Spleen (tissue), 7 donors: Measurements from ENCODE around the gene LCN9.

Experiments
- POLR2A ChIP-seq, 3 donors: fragments of 450-650 bp; IDR thresholded peaks; one replicate each; pipeline ENCODE4 v1.5.1; 2017; ENCODE audit warnings: antibody characterized with exemption in 3 of 3, mild to moderate bottlenecking in 1 of 3
- POLR2AphosphoS5 ChIP-seq, 3 donors: sonication (generic); formaldehyde crosslinking; IDR thresholded peaks; one replicate each; pipeline ENCODE4 v1.5.1; 2017; ENCODE audit warnings: antibody characterized with exemption in 3 of 3
- TF ChIP-seq, protein P1 (sequence below), 11 experiments: fragments of 200-600 bp in 7 of 11; fragments of 450-650 bp in 4 of 11; sonication (generic) in 4 of 11; IDR thresholded peaks in 8 of 11; conservative IDR thresholded peaks in 3 of 11; 1 replicate in 7 of 11; 2 replicates in 4 of 11; pipeline versions ENCODE4 v1.4.0 to v1.8.0; 2016 to 2021; ENCODE audit warnings: antibody characterized with exemption in 11 of 11, inconsistent platforms in 4 of 11, mild to moderate bottlenecking in 1 of 11
- donor health status: DM: no; HTN: no; CAD: no; lungs with moderate emphysema.
- donor health status: DM: no; HTN: no; CAD: no.
- donor health status: DM: no; HTN: no; CAD: no.

DNA sequence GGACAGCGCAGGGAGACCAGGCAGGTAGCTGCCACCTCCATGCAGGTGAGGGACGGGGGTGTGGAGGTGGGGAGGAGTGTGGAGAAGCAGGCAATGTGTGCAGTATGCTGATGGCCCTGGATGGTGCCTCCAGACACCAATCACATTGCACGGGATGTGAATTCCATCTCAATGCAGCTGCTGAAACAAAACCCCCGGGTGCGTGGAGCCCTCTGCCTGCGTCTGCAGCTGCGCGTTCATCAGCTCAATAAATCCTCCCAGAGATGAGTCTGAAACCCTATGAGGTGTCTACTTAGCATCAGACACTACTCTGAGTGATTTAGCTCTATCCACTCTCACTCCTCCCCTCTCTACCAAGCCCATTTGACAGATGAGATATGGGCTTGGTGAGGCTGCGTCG lies 25.9 kb downstream of the LCN9 start:
- TF ChIP-seq, protein P1, sequence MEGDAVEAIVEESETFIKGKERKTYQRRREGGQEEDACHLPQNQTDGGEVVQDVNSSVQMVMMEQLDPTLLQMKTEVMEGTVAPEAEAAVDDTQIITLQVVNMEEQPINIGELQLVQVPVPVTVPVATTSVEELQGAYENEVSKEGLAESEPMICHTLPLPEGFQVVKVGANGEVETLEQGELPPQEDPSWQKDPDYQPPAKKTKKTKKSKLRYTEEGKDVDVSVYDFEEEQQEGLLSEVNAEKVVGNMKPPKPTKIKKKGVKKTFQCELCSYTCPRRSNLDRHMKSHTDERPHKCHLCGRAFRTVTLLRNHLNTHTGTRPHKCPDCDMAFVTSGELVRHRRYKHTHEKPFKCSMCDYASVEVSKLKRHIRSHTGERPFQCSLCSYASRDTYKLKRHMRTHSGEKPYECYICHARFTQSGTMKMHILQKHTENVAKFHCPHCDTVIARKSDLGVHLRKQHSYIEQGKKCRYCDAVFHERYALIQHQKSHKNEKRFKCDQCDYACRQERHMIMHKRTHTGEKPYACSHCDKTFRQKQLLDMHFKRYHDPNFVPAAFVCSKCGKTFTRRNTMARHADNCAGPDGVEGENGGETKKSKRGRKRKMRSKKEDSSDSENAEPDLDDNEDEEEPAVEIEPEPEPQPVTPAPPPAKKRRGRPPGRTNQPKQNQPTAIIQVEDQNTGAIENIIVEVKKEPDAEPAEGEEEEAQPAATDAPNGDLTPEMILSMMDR (IDR thresholded peaks at IDR 0.05 in 8 of 11, conservative IDR thresholded peaks at IDR 0.05 in 3 of 11): no peak
- TF ChIP-seq POLR2A (IDR thresholded peaks at IDR 0.05): no peak
- TF ChIP-seq POLR2AphosphoS5 (IDR thresholded peaks at IDR 0.05): no peak
